Stimulated activated CD8-positive, alpha-beta memory T cell treated with anti-CD3 and anti-CD28 coated beads, Interleukin-2, amount 100 ng/mL, for 48 hours (primary cell): Measurements from ENCODE around the gene TDRD7.

Source experiments
- DNase-seq, 2 donors: peaks; one replicate each; pipeline ENCODE4 v3.0.0-alpha.2; 2020; ENCODE audit warnings: low read depth in 2 of 2

The TDRD7 gene

GRCh38 chr9:97506787-97507186, 94.9 kb downstream of the TDRD7 start:
- no peak for DNase-seq

- DNase-seq = no peak
Measured at GRCh38 chr9:97507428-97507984, 95.6 kb downstream of the TDRD7 start.

GRCh38 chr9:97508852-97509251, 97.0 kb downstream of the TDRD7 start:
- no peak for DNase-seq

- no peak for DNase-seq
Measured at GRCh38 chr9:97510797-97511654, 99.1 kb downstream of the TDRD7 start.

DNA sequence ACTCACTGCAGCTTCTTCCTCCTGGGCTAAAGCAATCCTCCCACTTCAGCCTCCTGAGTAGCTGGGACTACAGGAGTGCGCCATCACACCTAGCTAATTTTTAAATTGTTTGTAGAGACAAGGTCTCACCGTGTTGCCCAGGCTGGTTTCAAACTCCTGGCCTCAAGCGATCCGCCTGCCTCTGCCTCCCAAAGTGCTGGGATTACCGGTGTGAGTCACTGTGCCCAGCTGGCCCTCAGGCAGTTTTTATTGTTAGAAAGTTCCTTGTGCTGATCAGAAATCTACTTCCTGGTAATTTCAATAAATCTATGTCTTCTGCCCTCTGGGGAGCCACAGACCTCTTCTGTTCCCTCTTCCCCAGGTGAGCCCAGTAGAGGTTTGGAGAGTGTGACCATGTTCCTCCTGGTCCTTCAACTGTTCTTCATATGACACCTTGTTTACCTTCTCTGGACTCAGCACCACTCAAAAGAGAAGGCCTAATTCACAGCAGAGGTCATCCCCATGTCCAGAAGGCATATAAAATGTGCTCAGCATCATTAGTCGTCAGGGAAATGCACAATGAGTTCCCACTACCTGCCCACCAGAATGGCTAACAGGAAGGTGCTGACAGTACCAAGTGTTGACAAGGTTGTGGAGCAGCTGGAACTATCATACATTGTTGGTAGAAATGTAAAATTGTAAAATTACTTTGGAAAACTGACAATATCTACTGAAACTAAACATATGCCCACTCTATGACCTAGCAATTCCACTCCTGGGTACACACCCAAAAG, 99.9 kb downstream of the TDRD7 start:
- no peak for DNase-seq

- no peak for DNase-seq
Measured at GRCh38 chr9:97512966-97513560, 101.2 kb downstream of the TDRD7 start.

- DNase-seq = no peak
Measured at GRCh38 chr9:97514531-97514930, 102.6 kb downstream of the TDRD7 start.

- DNase-seq = no peak
Measured at GRCh38 chr9:97515662-97516061, 103.8 kb downstream of the TDRD7 start.

DNA sequence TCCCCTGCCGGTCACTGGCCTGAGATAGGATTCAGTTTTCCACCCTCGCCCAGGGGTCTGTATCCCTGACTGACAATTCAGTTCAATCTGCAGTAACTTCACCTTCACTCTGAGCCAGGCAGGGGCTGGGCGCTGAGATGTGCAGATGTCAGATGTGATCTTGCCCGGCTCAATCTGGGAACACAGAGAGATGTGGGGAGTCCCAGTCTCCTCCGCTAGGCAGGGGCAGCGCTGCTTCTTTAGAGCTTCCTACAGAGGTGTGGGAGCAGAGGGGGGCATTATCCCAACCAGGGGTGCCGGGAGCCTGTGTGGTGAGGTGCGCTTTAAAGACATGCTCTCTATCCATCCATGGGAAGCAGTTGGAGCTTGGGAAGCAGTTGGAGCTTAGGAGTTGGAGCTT, 104.2 kb downstream of the TDRD7 start:
- DNase-seq = no peak

DNA sequence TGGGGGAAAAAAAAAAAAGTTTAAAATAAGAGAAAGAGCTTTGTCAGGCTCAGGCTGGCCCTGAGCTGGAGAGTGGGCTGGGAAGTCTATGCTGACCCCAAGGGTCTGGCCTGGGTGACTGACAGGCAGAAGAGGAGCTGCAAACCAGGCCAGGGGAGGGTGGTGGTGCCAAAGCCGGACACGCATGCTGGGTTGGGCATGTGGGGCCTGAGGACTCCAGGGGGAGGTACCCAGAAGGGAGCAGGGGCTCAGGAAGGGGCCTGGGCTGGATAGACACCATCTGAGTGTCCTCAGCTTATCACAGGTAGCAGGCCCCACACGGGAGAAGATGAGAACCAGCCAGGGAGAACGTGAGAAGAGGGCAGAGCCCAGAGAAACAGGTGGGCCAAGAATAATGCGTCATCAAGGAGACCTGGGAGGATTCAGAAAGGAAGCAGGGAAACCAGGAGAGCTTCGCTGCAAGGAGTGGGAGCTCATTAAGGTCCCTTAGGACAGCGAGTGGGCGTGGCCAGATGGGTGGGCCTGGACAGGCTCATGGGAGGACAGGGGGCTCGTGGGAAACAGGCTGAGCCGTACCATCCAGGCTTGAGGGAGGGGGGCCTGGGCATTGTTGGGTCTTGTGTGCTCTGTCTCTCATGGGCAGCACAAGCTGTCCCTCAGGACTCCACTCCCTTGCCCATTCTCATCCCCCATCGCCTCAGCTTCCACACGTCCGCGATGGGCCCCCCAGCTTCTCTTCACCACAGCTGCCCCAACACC, 105.6 kb downstream of the TDRD7 start:
- no peak for DNase-seq

DNA sequence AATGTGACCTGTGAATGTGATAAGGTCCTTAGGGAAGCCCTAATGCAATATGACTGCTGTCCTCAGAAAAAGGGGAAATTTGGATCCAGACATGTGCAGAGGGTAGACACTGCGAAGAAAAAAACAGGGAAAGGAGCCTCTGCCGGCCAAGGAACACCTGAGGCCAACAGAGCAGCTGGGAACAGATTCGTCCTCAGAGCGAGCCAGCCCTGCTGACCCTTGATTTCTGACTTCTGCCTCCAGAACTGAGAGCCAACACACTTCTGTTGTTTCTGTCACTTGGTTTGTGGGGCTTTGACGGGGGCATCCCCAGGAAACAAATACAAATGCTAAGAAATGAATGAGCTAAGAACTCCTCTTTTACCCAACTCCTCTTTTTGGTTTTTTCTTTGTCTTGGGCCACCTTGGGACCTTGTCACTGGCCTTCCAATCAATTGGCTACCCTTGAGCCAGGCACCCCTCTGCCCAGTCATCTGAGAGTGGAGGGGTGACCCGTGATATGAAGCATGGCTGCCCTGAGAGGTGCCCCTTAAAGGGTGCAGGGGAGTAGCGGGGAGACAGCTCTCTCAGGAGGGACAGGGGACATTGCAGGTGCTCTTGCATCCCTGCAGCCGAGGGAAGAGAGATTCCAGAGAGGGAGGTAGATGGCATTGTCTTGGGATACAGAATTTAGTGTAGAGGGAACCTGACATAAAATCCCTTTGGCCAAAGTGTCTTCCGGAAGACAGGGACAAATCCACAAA, 106.4 kb downstream of the TDRD7 start:
- DNase-seq = no peak

GRCh38 chr9:97518909-97519307, 107.0 kb downstream of the TDRD7 start:
- DNase-seq = no peak

GRCh38 chr9:97519441-97519970, 107.6 kb downstream of the TDRD7 start:
- no peak for DNase-seq

DNA sequence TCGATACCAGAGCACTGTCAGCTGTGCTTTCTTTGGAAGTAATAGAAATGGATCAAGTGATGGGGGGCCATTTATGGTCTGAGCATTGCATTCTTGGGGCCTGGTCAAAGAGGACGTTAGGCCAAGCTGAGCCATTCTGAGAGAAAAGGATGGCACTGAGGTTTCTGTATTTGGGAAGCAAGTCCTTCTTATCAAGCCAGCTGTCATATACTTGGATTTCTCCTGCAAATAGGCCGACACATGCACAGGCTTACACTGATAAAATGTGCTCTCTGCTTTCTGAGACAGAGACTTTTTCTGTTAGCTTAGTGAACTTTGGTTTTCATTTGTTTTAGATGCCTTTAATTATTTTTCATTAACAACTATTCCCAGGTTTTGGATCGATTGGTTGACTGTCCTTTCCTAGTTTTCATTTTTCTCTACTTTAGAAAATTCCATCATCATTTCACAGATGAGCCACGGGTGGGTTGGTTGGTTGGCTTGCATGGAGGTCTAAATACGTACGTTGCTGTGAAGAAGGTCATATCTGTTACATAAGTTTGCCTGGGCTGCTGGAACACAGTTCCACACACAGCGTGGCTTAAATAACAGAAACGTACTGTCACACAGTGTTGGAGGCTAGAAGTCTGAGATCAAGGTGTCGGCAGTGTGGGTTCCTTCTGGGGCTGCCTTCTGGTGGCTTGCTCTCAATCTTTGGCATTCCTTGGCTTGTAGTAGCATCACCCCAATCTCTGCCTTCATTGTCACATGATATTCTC, 109.9 kb downstream of the TDRD7 start:
- DNase-seq = no peak

- no peak for DNase-seq
Measured at GRCh38 chr9:97524424-97524823, 112.5 kb downstream of the TDRD7 start.

GRCh38 chr9:97525451-97525850, 113.6 kb downstream of the TDRD7 start:
- DNase-seq = no peak

DNA sequence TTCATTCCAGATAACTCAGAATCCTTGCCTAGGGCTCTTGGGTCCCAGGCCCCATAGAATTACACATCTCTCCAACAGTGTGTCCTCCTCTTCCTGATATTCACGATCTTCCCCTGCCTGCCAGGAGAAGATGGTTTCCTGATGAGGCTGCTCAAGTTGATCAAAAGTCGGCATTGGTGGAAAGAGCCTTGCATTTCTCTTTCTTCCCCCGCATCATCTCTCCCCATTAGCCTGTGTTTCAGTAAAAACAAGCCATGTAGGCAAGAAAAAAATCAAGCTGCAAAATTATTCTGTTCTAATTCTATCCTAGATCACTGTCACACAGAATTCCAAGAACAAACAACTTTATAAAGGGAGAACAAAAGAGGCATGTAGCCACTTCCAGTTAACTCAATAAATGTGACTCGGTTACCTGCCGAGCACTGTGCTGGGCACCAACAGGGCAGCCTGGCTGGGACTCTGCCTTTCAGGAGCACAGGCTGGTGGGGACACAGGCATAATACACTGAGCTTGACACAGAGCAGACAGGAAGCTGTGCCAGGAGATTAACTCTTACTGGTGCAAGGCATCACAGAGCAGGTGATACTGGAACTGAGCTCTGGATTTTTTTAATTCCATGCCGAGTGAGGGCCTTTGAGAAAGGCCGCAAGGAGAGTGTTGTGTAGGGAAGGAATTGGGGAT, 115.1 kb downstream of the TDRD7 start:
- DNase-seq = no peak

- no peak for DNase-seq
Measured at GRCh38 chr9:97527626-97528528, 116.0 kb downstream of the TDRD7 start.
